NB4 (cell line): ENCODE results near the gene PET100.

Experiments
- DNase-seq: peaks from one replicate; pipeline ENCODE4 v3.0.0; 2010; ENCODE audit warnings: low read depth
- H3K4me3 ChIP-seq: one replicate; pipeline ENCODE4 v1.5.1; 2011; ENCODE audit warnings: mild to moderate bottlenecking, low read depth, low read length, moderate library complexity
- CTCF ChIP-seq: IDR thresholded peaks from one replicate; pipeline ENCODE4 v1.5.1; 2012; ENCODE audit warnings: low read depth, low read length
- MAX ChIP-seq: IDR thresholded peaks from 2 replicates; pipeline ENCODE4 v1.6.1; 2011; ENCODE audit warnings: low read depth, low read length
- MYC ChIP-seq: IDR thresholded peaks from 2 replicates; pipeline ENCODE4 v1.6.1; 2011; ENCODE audit warnings: low read depth, low read length
- POLR2A ChIP-seq: IDR thresholded peaks from 2 replicates; pipeline ENCODE4 v1.6.1; 2011; ENCODE audit warnings: mild to moderate bottlenecking; ENCODE audit not compliant: insufficient read length; ENCODE audit errors: extremely low read depth

Gene PET100

DNA sequence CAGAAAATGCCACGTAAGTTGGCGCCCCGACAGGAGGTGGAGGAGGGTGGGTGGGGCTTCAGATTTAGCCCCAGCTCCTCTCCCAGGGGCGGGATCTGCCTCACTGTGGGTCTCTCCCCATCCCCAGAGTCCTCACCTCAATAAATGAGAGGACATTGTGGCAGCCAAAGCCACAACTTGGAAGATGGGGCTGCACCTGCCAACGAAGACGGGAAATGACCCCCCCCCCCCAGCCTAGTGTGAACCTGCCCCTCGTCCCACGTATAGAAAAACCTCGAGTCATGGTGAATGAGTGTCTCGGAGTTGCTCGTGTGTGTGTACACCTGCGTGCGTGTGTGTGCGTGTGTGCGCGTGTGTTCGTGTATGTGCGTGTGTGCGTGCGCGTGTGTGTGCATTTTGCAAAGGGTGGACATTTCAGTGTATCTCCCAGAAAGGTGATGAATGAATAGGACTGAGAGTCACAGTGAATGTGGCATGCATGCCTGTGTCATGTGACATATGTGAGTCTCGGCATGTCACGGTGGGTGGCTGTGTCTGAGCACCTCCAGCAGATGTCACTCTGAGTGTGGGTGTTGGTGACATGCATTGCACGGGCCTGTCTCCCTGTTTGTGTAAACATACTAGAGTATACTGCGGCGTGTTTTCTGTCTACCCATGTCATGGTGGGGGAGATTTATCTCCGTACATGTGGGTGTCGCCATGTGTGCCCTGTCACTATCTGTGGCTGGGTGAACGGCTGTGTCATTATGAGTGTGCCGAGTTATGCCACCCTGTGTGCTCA, 49.6 kb downstream of the PET100 start:
- peak; percentile 53 for DNase-seq
- TF ChIP-seq MAX (peak; percentile 49), POLR2A (no peak), MYC (no peak), CTCF (peak; percentile 36)
- H3K4me3 ChIP-seq = no peak overlapping the region

- TF ChIP-seq POLR2A = no peak
- no peak for TF ChIP-seq CTCF
- TF ChIP-seq MAX = no peak
- no peak for TF ChIP-seq MYC
- H3K4me3 ChIP-seq = peak overlapping the region; percentile 34
- DNase-seq = no peak
These were observed 50.4 kb downstream of the PET100 start for GRCh38 chr19:7679771-7680605.

DNA sequence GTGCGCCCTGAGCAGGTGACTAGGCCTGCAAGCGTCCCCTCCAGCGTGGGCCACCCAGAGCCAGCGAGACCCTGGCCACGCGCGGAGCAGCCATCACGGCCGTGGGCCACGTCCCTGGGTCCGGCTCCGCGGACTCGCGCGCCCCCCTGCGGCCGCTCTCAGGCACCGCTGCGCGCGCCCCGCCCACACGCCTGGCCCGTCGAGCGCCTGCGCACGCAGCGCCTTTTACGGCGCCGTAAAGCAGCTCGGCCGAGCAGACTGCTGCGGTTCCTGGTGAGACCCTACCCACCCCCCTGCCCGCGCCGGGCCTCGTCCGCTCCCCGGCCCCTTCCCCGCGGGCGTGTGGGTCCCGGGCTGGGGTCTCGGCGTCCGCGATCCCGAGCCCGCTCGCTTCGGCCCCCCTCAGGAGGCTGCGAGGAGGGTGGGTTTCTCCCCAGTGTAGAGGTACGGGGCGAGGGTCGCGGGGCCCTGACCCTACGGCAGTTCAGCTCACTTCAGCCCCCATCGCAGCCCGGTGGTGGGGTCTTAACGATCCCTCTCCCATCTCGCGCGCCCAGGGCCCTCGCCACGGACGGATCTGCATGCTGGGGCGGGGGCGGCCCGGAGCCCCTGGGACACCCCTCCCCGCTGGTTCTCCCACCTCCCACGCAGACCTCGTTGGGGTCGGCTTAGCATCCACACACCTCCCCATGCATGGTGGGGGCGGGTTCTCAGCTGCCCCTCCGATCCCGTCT, 51.2 kb downstream of the PET100 start, which contains the start of gene TRAPPC5:
TSS of gene TRAPPC5 (plus strand) at position 228 of the 734 bp plus-strand sequence. CDS start 1,421 bp downstream, outside the sequence.
- peak; percentile 39 for TF ChIP-seq CTCF
- peak; percentile 65 for TF ChIP-seq POLR2A
- TF ChIP-seq MYC = peak; percentile 91
- TF ChIP-seq MAX = peak; percentile 83
- peak; percentile 91 for DNase-seq

More for the DNA sequence above, 51.2 kb downstream of the PET100 start, which contains the start of gene TRAPPC5:
- H3K4me3 ChIP-seq = peak within 1 kb of the TSS; percentile 74
